NOMO-1 (cell line): ENCODE measurements around the gene HECTD1.
"Not testable (repeated sequence)": the region's sequence is repeated elsewhere in the genome, so short reads cannot be mapped to it uniquely, and the experiment has no call there.

Source experiments
- DNase-seq, 2 experiments: peaks; one replicate each; lab custom pipeline; 2025; ENCODE audit not compliant: unreplicated experiment in 2 of 2; lab: John Stamatoyannopoulos, UW

HECTD1 gene

GRCh38 chr14:31059152-31059924, 148.3 kb downstream of the HECTD1 start:
- peak; percentile 11 to 38 for DNase-seq

- DNase-seq, result no peak
Observed at GRCh38 chr14:31057701-31058364, 149.8 kb downstream of the HECTD1 start.

GRCh38 chr14:31057035-31057434, 150.6 kb downstream of the HECTD1 start:
- no peak for DNase-seq

GRCh38 chr14:31052905-31053586, 154.5 kb downstream of the HECTD1 start:
- DNase-seq, result not testable (repeated sequence)

GRCh38 chr14:31051511-31051910, 156.1 kb downstream of the HECTD1 start:
- DNase-seq, result no peak

GRCh38 chr14:31051023-31051422, 156.6 kb downstream of the HECTD1 start:
- DNase-seq, result no peak
